Urothelium cell line (cell line): ENCODE measurements around the gene GMPPB.
A peak's percentile ranks its signal among the peaks of the same experiment; 100 is the strongest.

Experiments used
- DNase-seq: peaks from one replicate; pipeline ENCODE4 v3.0.0; 2011; ENCODE audit warnings: low spot score, mixed read lengths
- FAIRE-seq: peaks from 2 replicates; lab custom pipeline; 2011; peaks lifted over from hg19 to GRCh38; lab: Jason Lieb, UNC

GMPPB gene

DNA sequence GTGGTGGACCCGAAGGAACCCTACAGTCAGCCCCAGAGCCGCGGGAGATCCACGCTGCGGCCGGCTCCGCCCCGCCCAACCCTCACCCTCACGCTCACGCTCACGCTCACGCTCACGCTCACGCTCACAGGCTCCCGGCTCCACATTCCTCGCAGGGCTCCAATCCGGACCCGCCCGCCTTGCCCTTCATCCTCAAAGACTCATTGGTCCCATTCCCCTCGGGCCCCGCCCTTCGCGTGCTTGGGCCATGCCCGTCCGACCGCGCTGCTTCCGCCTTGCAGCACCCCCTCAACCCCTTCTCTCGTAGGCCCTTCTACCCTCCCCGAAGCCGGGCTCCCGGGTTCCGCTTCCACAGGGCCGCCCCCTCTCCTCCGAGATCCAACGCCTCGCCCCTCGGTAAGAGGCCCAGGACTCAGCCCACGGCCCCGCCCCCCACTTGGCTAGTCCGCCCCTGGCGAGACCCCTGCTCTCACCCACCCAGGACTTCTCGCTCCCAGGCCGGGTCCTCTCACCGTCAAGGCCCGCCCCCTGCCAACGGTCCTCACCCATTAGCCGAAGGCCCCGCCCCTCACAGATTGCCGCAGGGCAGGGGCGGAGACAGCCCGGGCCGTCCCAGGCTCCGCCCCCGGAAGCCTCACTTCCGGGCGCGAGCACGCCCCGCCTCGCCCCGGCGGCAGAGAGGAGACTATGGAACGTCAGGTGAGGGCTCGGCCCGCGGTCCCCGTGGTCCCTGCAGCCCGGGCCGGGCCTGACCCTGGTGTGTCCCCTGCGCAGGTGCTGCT, 49.8 kb downstream of the GMPPB start, which contains the start of gene APEH:
Gene APEH (plus strand): TSS at position 637 of the 782 bp plus-strand sequence. CDS start 51 bp downstream, at position 688.
- FAIRE-seq, result peak; percentile 97
- peak; percentile 98 for DNase-seq

DNA sequence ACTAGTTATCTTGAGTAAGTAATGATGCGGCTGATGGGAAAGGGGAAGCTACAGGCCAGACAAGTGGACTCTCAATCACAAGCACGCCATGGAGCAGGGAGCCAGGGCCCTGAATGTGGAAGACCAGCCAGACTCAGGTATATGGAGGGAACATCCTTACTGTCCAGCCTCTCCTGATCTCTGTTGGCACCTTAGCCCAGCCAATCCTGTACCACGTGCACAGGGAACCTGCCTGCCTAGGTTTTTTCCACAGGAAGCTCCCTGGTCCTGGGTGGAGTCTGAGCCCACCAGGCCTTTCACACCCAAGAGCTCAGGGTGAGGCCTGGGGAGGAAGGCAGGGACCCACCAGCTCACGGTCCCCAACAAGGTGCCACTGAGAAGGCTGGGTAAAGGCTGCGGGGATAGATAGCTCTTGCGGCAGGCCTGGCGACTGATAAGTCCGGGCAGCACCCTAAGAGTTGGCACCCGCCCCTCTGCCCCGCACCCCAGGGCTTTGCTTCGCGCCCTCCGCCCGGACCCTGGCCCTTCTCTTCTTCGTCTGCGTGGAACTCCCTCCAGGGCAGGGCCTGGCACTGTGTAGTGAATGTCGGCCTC, 50.5 kb downstream of the GMPPB start:
- DNase-seq (peak; percentile 39), FAIRE-seq (no peak)

DNA sequence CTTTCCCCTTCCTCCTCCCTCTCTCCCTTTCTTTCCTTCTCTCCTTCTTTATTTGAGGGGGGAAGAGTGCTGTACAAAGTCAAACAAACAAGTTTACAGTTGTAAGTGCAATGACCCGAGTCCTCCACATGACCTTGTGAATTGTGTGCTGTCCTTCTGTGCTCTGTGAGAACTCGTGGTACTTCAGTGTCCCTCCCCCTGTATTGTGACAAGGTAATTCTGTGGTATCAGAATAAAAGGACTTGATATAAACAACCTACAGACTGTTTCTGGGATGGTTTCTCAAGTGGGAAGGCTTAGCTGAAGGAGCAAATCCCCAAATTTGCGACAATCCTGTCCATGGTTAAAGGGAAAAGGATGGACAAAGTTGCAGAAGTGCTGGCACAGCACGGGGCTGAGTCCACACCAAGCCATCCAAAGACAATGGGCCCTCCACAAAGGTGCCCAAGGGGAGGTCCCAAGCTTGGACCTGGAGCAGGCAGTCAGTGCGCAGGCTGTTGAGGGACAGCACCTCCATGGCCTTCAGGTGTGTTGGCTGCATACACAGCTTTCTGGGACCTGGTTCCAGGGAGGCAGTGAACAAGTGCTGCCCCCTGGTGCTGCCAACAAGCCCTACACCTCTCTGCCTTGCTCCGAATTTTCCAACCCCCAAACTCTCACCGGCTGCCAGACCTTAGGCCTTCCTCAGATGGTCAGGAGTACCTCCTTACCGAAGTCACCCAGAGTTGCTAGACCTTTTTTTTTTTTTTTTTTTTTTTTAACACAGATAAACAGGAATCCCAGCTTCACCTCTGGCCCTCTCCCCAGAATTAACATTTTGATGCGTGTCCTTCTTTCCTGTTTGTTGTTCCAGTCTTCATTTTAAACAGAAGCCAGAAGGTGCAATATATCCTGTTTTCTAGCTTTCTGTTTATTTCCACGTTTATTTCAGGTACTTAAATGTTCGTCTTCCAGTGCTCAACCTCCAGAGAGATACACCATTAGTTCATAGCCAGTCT, 52.2 kb downstream of the GMPPB start:
- peak; percentile 92 for FAIRE-seq
- DNase-seq, result peak; percentile 82

- FAIRE-seq, result no peak
- no peak for DNase-seq
Observed at GRCh38 chr3:49670940-49671290, 52.8 kb downstream of the GMPPB start.
